HepG2 (cell line): ENCODE data around the gene MAP1LC3B. TPM values are rescaled to one million over a fixed set of nuclear protein-coding genes. Genes with fewer than 3 reads are reported as not detected.

Source experiments
- CREBL2 ChIP-seq: sonication (generic); formaldehyde crosslinking; IDR thresholded peaks from 2 replicates; pipeline ENCODE4 v1.8.1; 2023; ENCODE audit warnings: missing genetic modification reagents, mild to moderate bottlenecking, borderline replicate concordance
- DDIT3 ChIP-seq: sonication (generic); formaldehyde crosslinking; IDR thresholded peaks from 2 replicates; pipeline ENCODE4 v1.4.0; 2020; ENCODE audit warnings: mild to moderate bottlenecking, missing genetic modification reagents
- EP300 ChIP-seq, 3 experiments: sonication (generic) in 1 of 3; formaldehyde crosslinking in 1 of 3; IDR thresholded peaks; 2 replicates each; pipeline versions ENCODE4 v1.5.1 to v1.6.1; 2011 to 2020; ENCODE audit warnings: low read depth in 2 of 3, low read length in 2 of 3, borderline replicate concordance in 1 of 3, improper control_type of control experiment in 1 of 3, mild to moderate bottlenecking in 1 of 3, missing genetic modification reagents in 1 of 3, moderate library complexity in 1 of 3
- FLYWCH1 ChIP-seq: sonication (generic); formaldehyde crosslinking; IDR thresholded peaks from 2 replicates; pipeline ENCODE4 v1.8.1; 2023; ENCODE audit warnings: mild to moderate bottlenecking, missing genetic modification reagents
- FOXA3 ChIP-seq: IDR thresholded peaks from 2 replicates; pipeline ENCODE4 v1.6.1; 2016; ENCODE audit warnings: missing genetic modification reagents, missing compliant biosample characterization
- HNRNPUL1 ChIP-seq: fragments of 200-400 bp; formaldehyde crosslinking; IDR thresholded peaks from 2 replicates; pipeline ENCODE4 v1.6.1; 2017; ENCODE audit warnings: low read depth, mild to moderate bottlenecking, low read length, moderate library complexity
- IKZF5 ChIP-seq: IDR thresholded peaks from 2 replicates; pipeline ENCODE4 v1.6.1; 2018; ENCODE audit warnings: missing genetic modification reagents, mild to moderate bottlenecking, missing compliant biosample characterization
- JDP2 ChIP-seq: sonication (generic); formaldehyde crosslinking; IDR thresholded peaks from 2 replicates; pipeline ENCODE4 v1.8.1; 2022; ENCODE audit warnings: missing genetic modification reagents, borderline replicate concordance
- JUN ChIP-seq: sonication (generic); formaldehyde crosslinking; IDR thresholded peaks from 2 replicates; pipeline ENCODE4 v1.4.0; 2020; ENCODE audit warnings: mild to moderate bottlenecking, missing genetic modification reagents
- KDM6A ChIP-seq: IDR thresholded peaks from 2 replicates; pipeline ENCODE4 v1.6.1; 2016; ENCODE audit warnings: low read depth
- POLR2AphosphoS5 ChIP-seq: IDR thresholded peaks from 2 replicates; pipeline ENCODE4 v1.6.1; 2012; ENCODE audit warnings: low read depth, low read length
- RAD51 ChIP-seq: fragments of 450-650 bp; IDR thresholded peaks from 2 replicates; pipeline ENCODE4 v1.6.1; 2016; ENCODE audit warnings: borderline replicate concordance
- RCOR2 ChIP-seq: IDR thresholded peaks from 2 replicates; pipeline ENCODE4 v1.6.1; 2016; ENCODE audit warnings: missing biosample characterization, missing genetic modification reagents
- ZC3H13 ChIP-seq: sonication (generic); formaldehyde crosslinking; IDR thresholded peaks from 2 replicates; pipeline ENCODE4 v1.8.1; 2023; ENCODE audit warnings: mild to moderate bottlenecking, missing genetic modification reagents, moderate library complexity
- ZFAT ChIP-seq: sonication (generic); formaldehyde crosslinking; conservative IDR thresholded peaks from 2 replicates; pipeline ENCODE4 v1.8.1; 2023; ENCODE audit warnings: missing genetic modification reagents, inconsistent platforms
- ZNF253 ChIP-seq: sonication (generic); formaldehyde crosslinking; IDR thresholded peaks from 2 replicates; pipeline ENCODE4 v1.8.0; 2022; ENCODE audit warnings: mild to moderate bottlenecking, missing genetic modification reagents, borderline replicate concordance
- ZNF556 ChIP-seq: sonication (generic); formaldehyde crosslinking; IDR thresholded peaks from 2 replicates; pipeline ENCODE4 v1.4.0; 2020; ENCODE audit warnings: mild to moderate bottlenecking, missing genetic modification reagents, borderline replicate concordance
- ZNF580 ChIP-seq: IDR thresholded peaks from 2 replicates; pipeline ENCODE4 v1.6.1; 2016; ENCODE audit warnings: low read depth, borderline replicate concordance
- ZNF639 ChIP-seq: conservative IDR thresholded peaks from 2 replicates; pipeline ENCODE4 v1.6.1; 2018; ENCODE audit warnings: missing genetic modification reagents
- ZNF672 ChIP-seq: sonication (generic); formaldehyde crosslinking; IDR thresholded peaks from 2 replicates; pipeline ENCODE4 v1.8.1; 2022; ENCODE audit warnings: missing genetic modification reagents
- ZNF687 ChIP-seq: sonication (generic); formaldehyde crosslinking; IDR thresholded peaks from 2 replicates; pipeline ENCODE4 v1.5.1; 2020; ENCODE audit warnings: mild to moderate bottlenecking, missing genetic modification reagents, moderate library complexity
- ZNF780A ChIP-seq: sonication (generic); formaldehyde crosslinking; IDR thresholded peaks from 2 replicates; pipeline ENCODE4 v1.8.0; 2022; ENCODE audit warnings: mild to moderate bottlenecking, missing genetic modification reagents, moderate library complexity
- polyA plus RNA-seq, 8 experiments: library from polyadenylated mRNA; depleted of rRNA in 3 of 8; stranded (reverse) in 7 of 8; unstranded in 1 of 8; fragments of >200 nt; fragmentation: Illumina TruSeq in 4 of 8; extraction: Trizol in 4 of 8; gene quantifications; 2 replicates each; pipeline versions ENCODE4 v1.2.1 to v1.2.3, GENCODE V29; 2011 to 2016; ENCODE audit warnings: low read depth in 4 of 8, missing spikeins in 1 of 8, mixed read lengths in 1 of 8; ENCODE audit not compliant: insufficient read depth in 1 of 8
- total RNA-seq, 5 experiments: library from RNA; depleted of rRNA; stranded (reverse); fragments of >200 nt; fragmentation: Illumina TruSeq; extraction: Trizol; gene quantifications; 2 replicates each; pipeline ENCODE4 v1.2.3, GENCODE V29; 2016; ENCODE audit warnings: low read depth in 1 of 5

MAP1LC3B gene
- total and polyA plus RNA-seq, 2 of the 13 experiments (the other 11 are each of a cell fraction or from before 2014, with no cell fraction given), result 15.7 to 37.4 TPM

- TF ChIP-seq HNRNPUL1, result peak; percentile 33; the same call in 1 of the 2 replicates
- no peak for TF ChIP-seq RAD51
- no peak for TF ChIP-seq ZFAT (CRISPR knock-in tag)
- TF ChIP-seq ZNF639, result no peak
- no peak for TF ChIP-seq ZNF253
- TF ChIP-seq IKZF5 (CRISPR knock-in tag), result peak; percentile 96
- TF ChIP-seq FLYWCH1 (CRISPR knock-in tag), result no peak
- no peak; the same call in 1 of the 2 replicates for TF ChIP-seq JDP2 (CRISPR knock-in tag)
- TF ChIP-seq ZNF580, result peak; percentile 21; the same call in 1 of the 2 replicates
- no peak for TF ChIP-seq ZNF672 (CRISPR knock-in tag)
- peak; percentile 94; the same call in 1 of the 2 replicates for TF ChIP-seq ZNF556
- TF ChIP-seq DDIT3 (CRISPR knock-in tag), result no peak
- TF ChIP-seq ZNF687 (CRISPR knock-in tag), result no peak; the same call in 1 of the 2 replicates
- peak; percentile 99 for TF ChIP-seq FOXA3 (CRISPR knock-in tag)
- no peak for TF ChIP-seq CREBL2 (CRISPR knock-in tag)
- peak; percentile 97 to 99; a peak in 3 of 4 replicates for TF ChIP-seq EP300 (IDR thresholded peaks at IDR 0.05; ENCODE audit: low read depth in 2 of 2, low read length in 2 of 2)
- TF ChIP-seq EP300 (CRISPR knock-in tag; IDR thresholded peaks at IDR 0.05; ENCODE audit: borderline replicate concordance), result peak; percentile 97
- peak; percentile 79; the same call in 1 of the 2 replicates for TF ChIP-seq JUN (CRISPR knock-in tag)
- no peak for TF ChIP-seq ZNF780A (CRISPR knock-in tag)
- peak; percentile 94; the same call in 1 of the 2 replicates for TF ChIP-seq KDM6A (CRISPR knock-in tag)
- no peak for TF ChIP-seq ZC3H13 (CRISPR knock-in tag)
- peak; percentile 42; the same call in 1 of the 2 replicates for TF ChIP-seq POLR2AphosphoS5
- peak; percentile 93 for TF ChIP-seq RCOR2
These were observed 9.9 kb upstream of the MAP1LC3B start (continued) for GRCh38 chr16:87382023-87382785.
